Activated naive CD8-positive, alpha-beta T cell treated with anti-CD3 and anti-CD28 coated beads, Interleukin-2, amount 50 U/mL, for 24 hours (primary cell): Measurements from ENCODE around the gene SFXN1.
"Not testable (repeated sequence)": the region's sequence is repeated elsewhere in the genome, so short reads cannot be mapped to it uniquely, and the experiment has no call there.

Experiments
- ATAC-seq: fragments of 150-1000 bp; cut with Tn5 transposase; one replicate; pipeline ENCODE4 v1.10.0; 2021
- DNase-seq: peaks from one replicate; pipeline ENCODE4 v3.0.0; 2021
- H3K27ac Mint-ChIP-seq: one replicate; pipeline ENCODE4 v1.8.0; 2021; ENCODE audit warnings: mild to moderate bottlenecking, mixed read lengths
- H3K27me3 Mint-ChIP-seq: one replicate; pipeline ENCODE4 v1.8.0; 2021; ENCODE audit warnings: mixed read lengths
- H3K36me3 Mint-ChIP-seq: one replicate; pipeline ENCODE4 v1.8.0; 2021; ENCODE audit warnings: low read depth, mixed read lengths
- H3K4me1 Mint-ChIP-seq: one replicate; pipeline ENCODE4 v1.8.0; 2021; ENCODE audit warnings: mixed read lengths
- H3K4me3 Mint-ChIP-seq: one replicate; pipeline ENCODE4 v1.8.0; 2021; ENCODE audit warnings: mild to moderate bottlenecking, moderate library complexity, mixed read lengths
- H3K9me3 Mint-ChIP-seq: one replicate; pipeline ENCODE4 v1.8.0; 2021; ENCODE audit warnings: mixed read lengths

SFXN1 gene

GRCh38 chr5:175526691-175527090 lies 48.3 kb downstream of the SFXN1 start:
- Mint-ChIP-seq H3K9me3 (no peaks in the 10 kb centered on the region), H3K4me3 (peak overlapping the region; percentile 85), H3K36me3 (peaks cover 81% of the 10 kb centered on the region)

DNA sequence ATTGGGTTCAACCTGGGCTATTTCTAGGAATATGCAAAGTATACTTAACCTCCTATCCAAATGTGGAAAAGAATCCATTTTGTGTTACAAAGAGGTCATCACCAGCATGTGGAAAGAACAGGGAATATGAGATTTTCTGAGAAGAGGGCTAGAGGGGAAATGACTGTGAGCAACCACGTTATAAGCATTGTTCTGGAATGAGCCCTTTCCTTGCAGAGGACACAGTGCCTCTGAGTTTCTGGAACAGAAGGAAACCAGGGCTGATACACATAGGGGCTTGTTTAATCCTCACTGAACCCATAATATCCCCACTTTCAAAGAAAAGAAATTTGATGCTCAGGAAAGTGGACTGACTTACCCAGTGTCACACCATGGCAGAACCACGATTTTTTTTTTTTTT lies 53.0 kb downstream of the SFXN1 start:
- DNase-seq, result no peak
- Mint-ChIP-seq H3K27ac (peak overlapping the region; percentile 61), H3K4me1 (peaks cover 81% of the 10 kb centered on the region), H3K9me3 (no peaks in the 10 kb centered on the region), H3K27me3 (no peaks in the 10 kb centered on the region), H3K4me3 (no peak overlapping the region), H3K36me3 (peaks cover 50% of the 10 kb centered on the region)
- ATAC-seq, result no peak

More at GRCh38 chr5:175526691-175527090, 48.3 kb downstream of the SFXN1 start:
- H3K4me1 Mint-ChIP-seq, result peaks cover 73% of the 10 kb centered on the region
- H3K27ac Mint-ChIP-seq, result peak overlapping the region; percentile 97
- no peaks in the 10 kb centered on the region for H3K27me3 Mint-ChIP-seq
- DNase-seq, result no peak
- ATAC-seq, result no peak

- Mint-ChIP-seq H3K36me3 (peaks cover 28% of the 10 kb centered on the region), H3K4me1 (peaks cover 63% of the 10 kb centered on the region), H3K4me3 (peak overlapping the region; percentile 56), H3K27me3 (no peaks in the 10 kb centered on the region), H3K9me3 (no peaks in the 10 kb centered on the region), H3K27ac (peak overlapping the region; percentile 59)
- peak; percentile 93 for ATAC-seq
- DNase-seq, result peak; percentile 86
Measured at GRCh38 chr5:175534070-175534932, 55.9 kb downstream of the SFXN1 start.

DNA sequence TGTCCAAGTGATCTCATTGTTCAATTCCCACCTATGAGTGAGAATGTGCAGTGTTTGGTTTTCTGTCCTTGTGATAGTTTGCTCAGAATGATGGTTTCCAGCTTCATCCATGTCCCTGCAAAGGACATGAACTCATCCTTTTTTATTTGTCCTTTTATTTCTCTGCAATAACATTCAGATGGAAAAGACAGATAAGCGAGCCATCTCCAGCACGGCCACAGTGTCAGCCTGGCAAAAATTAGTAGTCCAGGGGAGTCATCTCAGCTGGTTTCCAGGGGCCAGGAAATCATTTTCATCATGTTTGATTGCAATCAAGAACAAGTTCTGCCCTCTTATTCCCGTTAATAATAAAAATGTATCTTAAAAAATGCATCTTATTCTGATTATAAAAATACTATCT lies 57.0 kb downstream of the SFXN1 start:
- not testable (repeated sequence) for ATAC-seq, H3K4me3 Mint-ChIP-seq, H3K9me3 Mint-ChIP-seq, DNase-seq, H3K27me3 Mint-ChIP-seq
- H3K27ac Mint-ChIP-seq, result peak overlapping the region; percentile 64
- peaks cover 53% of the 10 kb centered on the region for H3K4me1 Mint-ChIP-seq
- H3K36me3 Mint-ChIP-seq, result peaks cover 19% of the 10 kb centered on the region

DNA sequence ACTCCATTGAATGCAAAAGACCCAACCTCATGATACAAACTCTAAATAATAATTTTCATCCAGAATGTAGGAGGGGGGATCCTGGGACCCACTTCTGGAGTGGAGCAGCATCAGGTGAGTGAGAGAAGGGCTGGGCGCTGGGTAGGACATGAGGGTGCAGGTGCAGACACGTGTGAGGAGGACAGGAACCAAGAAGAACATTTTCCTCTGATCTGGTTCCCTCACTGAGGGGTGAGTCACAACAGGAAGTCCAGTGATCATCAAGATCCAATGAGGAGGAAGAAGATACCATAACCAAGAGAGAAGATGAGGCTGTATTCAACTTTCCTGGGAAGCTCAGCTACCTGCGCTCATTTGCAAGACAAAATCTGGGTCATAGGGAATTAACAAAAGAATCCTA lies 57.4 kb downstream of the SFXN1 start:
- no peak for DNase-seq
- no peak for ATAC-seq
- H3K27me3 Mint-ChIP-seq, result no peaks in the 10 kb centered on the region
- no peak overlapping the region for H3K4me3 Mint-ChIP-seq
- H3K27ac Mint-ChIP-seq, result no peak overlapping the region
- peaks cover 14% of the 10 kb centered on the region for H3K36me3 Mint-ChIP-seq
- peaks cover 48% of the 10 kb centered on the region for H3K4me1 Mint-ChIP-seq
- no peaks in the 10 kb centered on the region for H3K9me3 Mint-ChIP-seq

- Mint-ChIP-seq H3K27ac (no peak overlapping the region), H3K36me3 (peaks cover 4% of the 10 kb centered on the region), H3K27me3 (no peaks in the 10 kb centered on the region), H3K9me3 (no peaks in the 10 kb centered on the region), H3K4me3 (no peak overlapping the region), H3K4me1 (peaks cover 42% of the 10 kb centered on the region)
- DNase-seq, result no peak
- ATAC-seq, result no peak
Measured at GRCh38 chr5:175538576-175538975, 60.2 kb downstream of the SFXN1 start.

GRCh38 chr5:175539936-175540335 lies 61.6 kb downstream of the SFXN1 start:
- DNase-seq (no peak), ATAC-seq (no peak)
- H3K4me1 Mint-ChIP-seq, result peaks cover 30% of the 10 kb centered on the region
- no peaks in the 10 kb centered on the region for H3K36me3 Mint-ChIP-seq
- no peaks in the 10 kb centered on the region for H3K27me3 Mint-ChIP-seq
- H3K4me3 Mint-ChIP-seq, result no peak overlapping the region
- H3K9me3 Mint-ChIP-seq, result peaks cover 4% of the 10 kb centered on the region
- no peak overlapping the region for H3K27ac Mint-ChIP-seq

DNA sequence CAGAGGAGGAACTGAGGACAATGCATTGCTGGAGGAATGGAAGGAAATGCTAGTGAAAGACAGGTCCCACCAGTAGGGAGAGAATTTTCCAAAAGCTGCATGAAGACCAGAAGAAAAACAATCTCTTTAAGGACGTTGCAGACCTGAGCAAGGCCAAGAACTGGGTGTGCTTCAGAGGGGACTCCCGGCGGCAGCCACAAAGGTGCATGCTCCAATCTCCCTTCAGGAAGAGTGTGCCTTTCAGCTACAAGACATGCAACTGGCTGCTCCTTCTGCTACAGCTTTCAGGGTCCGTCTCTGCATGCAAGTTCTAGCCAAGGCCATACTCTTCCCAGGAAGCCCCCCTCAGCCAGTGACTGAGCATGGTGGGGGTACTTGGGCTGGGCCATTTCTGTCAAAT lies 62.9 kb downstream of the SFXN1 start:
- DNase-seq (no peak), ATAC-seq (no peak)
- Mint-ChIP-seq H3K36me3 (no peaks in the 10 kb centered on the region), H3K27me3 (no peaks in the 10 kb centered on the region), H3K4me3 (no peak overlapping the region), H3K4me1 (peaks cover 19% of the 10 kb centered on the region), H3K27ac (no peak overlapping the region), H3K9me3 (peaks cover 4% of the 10 kb centered on the region)

DNA sequence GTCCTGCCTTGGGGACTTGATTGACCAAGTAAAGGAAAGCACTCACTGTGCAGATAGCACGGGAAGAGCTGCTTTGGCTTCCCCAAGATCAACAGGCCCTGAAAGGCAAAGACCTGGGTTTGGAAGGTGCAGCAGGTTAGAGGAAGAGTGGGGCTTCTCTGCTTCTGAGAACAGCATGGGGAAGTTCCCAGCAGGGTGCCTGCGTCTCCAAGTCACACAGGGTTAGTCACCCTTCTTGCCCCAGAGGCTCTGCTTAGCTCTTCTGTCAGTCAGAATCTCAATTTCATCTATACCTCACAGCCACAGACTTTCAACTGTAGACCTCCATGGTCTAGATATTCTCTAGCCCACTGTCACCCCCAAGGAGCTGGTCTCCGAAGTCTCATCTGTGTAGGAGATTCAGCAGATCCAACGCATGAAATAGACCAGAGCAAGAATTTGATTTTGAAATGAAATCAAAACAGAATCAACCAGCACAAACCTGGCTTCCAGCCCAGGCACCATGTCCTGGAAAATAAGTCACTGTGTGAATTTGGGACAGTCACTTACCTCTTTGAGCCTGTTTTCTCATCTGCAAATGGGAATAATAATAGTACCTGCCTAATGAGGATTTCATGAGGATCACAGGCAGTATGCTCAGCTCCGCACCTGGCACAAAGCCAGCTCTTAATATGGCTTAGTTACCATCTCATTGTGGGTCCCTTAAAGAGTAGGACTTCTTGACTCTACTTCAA lies 64.0 kb downstream of the SFXN1 start:
- peaks cover 7% of the 10 kb centered on the region for H3K27me3 Mint-ChIP-seq
- H3K36me3 Mint-ChIP-seq, result no peaks in the 10 kb centered on the region
- DNase-seq, result peak; percentile 46
- H3K9me3 Mint-ChIP-seq, result peaks cover 4% of the 10 kb centered on the region
- peaks cover 19% of the 10 kb centered on the region for H3K4me1 Mint-ChIP-seq
- peak; percentile 98 for ATAC-seq
- H3K27ac Mint-ChIP-seq, result no peak overlapping the region
- H3K4me3 Mint-ChIP-seq, result no peak overlapping the region

DNA sequence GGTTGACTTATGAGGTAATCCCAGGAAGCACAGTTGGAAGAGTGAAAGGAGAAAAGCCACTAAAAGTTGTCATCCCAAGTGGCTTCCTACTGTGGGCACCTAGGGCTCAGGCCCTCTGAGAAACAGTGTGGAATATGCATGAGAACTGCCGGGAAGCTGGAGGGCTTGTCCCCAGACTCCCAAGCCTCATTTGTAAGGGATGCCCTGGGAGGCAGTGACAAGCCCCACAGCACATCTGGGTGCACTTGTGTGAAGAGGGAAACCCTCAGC lies 64.5 kb downstream of the SFXN1 start:
- Mint-ChIP-seq H3K4me3 (no peak overlapping the region), H3K9me3 (peaks cover 4% of the 10 kb centered on the region), H3K36me3 (no peaks in the 10 kb centered on the region), H3K4me1 (peaks cover 19% of the 10 kb centered on the region), H3K27ac (no peak overlapping the region), H3K27me3 (peaks cover 9% of the 10 kb centered on the region)
- DNase-seq (no peak), ATAC-seq (no peak)

- Mint-ChIP-seq H3K9me3 (peaks cover 4% of the 10 kb centered on the region), H3K27ac (no peak overlapping the region), H3K27me3 (peaks cover 21% of the 10 kb centered on the region), H3K4me1 (peaks cover 18% of the 10 kb centered on the region), H3K36me3 (no peaks in the 10 kb centered on the region), H3K4me3 (no peak overlapping the region)
- DNase-seq (no peak), ATAC-seq (no peak)
Measured at GRCh38 chr5:175544108-175544511, 65.8 kb downstream of the SFXN1 start.

GRCh38 chr5:175544586-175544985 lies 66.2 kb downstream of the SFXN1 start:
- no peak overlapping the region for H3K27ac Mint-ChIP-seq
- ATAC-seq, result no peak
- H3K4me3 Mint-ChIP-seq, result no peak overlapping the region

DNA sequence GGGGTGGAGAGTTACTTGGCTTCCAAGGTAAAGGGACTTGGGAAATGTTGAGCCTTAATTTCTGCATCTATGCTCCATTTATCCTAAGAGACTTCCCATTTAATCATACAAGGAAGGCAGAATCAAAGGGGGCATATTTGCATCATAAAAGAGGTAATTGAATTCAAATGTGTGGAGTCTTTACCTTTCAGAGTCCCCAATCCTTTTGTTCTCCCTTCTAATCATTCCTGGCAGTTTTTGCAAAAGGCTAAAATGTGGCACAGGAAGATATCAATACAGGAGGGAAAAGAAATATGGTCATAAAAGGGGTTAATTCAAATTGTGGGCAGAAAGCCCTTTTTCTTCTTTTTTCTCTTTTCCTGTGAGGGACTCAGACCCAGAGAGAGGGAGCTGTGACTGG lies 69.5 kb downstream of the SFXN1 start:
- ATAC-seq (no peak), DNase-seq (no peak)
- Mint-ChIP-seq H3K4me3 (no peak overlapping the region), H3K9me3 (peaks cover 4% of the 10 kb centered on the region), H3K27me3 (peaks cover 31% of the 10 kb centered on the region), H3K36me3 (no peaks in the 10 kb centered on the region), H3K4me1 (peaks cover 5% of the 10 kb centered on the region), H3K27ac (no peak overlapping the region)

More at GRCh38 chr5:175544586-175544985, 66.2 kb downstream of the SFXN1 start:
- Mint-ChIP-seq H3K9me3 (peaks cover 4% of the 10 kb centered on the region), H3K36me3 (no peaks in the 10 kb centered on the region), H3K4me1 (peaks cover 18% of the 10 kb centered on the region), H3K27me3 (peaks cover 22% of the 10 kb centered on the region)
- no peak for DNase-seq

DNA sequence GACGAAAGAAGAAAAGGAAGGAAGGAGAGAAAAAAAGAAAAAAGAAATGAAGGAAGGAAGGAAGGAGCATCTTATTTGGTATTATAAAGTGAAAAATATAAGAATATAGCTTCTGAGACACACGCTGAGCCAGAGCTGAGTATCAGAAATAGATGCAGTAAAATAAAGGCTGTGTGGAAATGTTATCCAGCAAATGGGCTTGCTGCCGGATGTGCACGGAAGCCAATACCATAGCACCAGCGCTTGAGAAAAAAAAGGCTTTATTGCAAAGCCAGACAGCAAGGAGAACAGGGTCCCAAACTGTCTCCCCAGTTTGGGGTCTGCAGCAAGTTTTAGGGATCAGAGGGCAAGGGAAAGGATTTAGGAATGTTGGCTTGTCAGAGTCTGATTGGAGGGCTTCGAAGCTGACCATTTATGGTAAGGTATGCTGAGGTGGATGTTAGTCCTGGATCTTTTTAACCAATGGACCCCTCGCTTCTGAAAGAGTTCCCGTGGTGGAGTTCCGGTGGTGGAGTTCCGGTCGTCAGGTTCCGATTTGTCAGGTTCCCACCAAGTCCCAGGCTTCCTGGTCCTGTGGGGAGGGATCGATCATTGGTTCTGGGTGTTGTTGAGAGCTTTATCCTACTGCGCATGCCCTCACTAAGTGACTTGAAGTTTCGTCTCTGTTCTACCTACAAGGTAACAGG lies 70.4 kb downstream of the SFXN1 start:
- H3K27ac Mint-ChIP-seq, result no peak overlapping the region

More for the DNA sequence above, 70.4 kb downstream of the SFXN1 start:
- Mint-ChIP-seq H3K9me3 (peaks cover 4% of the 10 kb centered on the region), H3K27me3 (peaks cover 31% of the 10 kb centered on the region), H3K4me1 (peaks cover 5% of the 10 kb centered on the region), H3K36me3 (no peaks in the 10 kb centered on the region), H3K4me3 (no peak overlapping the region)
- ATAC-seq (no peak), DNase-seq (no peak)
